Keratinocyte (primary cell): ENCODE data around the gene LRRC17.

Experiments
- CTCF ChIP-seq, 3 experiments: IDR thresholded peaks in 1 of 3; conservative IDR thresholded peaks in 1 of 3; optimal IDR thresholded peaks in 1 of 3; 2 replicates in 2 of 3; 3 replicates in 1 of 3; pipeline versions ENCODE3 to v1.5.1; 2011; ENCODE audit warnings: low read length in 3 of 3, mild to moderate bottlenecking in 3 of 3, moderate library complexity in 2 of 3, control low read depth in 1 of 3, inconsistent platforms in 1 of 3; ENCODE audit not compliant: insufficient read depth in 2 of 3; ENCODE audit errors: extremely low read depth in 1 of 3
- EZH2 ChIP-seq: IDR thresholded peaks from one replicate; pipeline ENCODE4 v1.6.1; 2012; ENCODE audit warnings: inconsistent platforms, mild to moderate bottlenecking, low read length, moderate library complexity

GRCh38 chr7:102975854-102976253, 63.1 kb downstream of the LRRC17 start:
- TF ChIP-seq CTCF (optimal IDR thresholded peaks at IDR 0.05 in 1 of 3, IDR thresholded peaks at IDR 0.05 in 1 of 3, conservative IDR thresholded peaks at IDR 0.05 in 1 of 3; ENCODE audit: extremely low read depth in 1 of 3, insufficient read depth in 2 of 3, low read length in 3 of 3): no peak
- TF ChIP-seq EZH2: no peak
